GOT3 (cell line): ENCODE data around the gene DNASE1L1.

Experiments
- DNase-seq: peaks from one replicate; lab custom pipeline; 2025; ENCODE audit warnings: mixed read lengths; lab: John Stamatoyannopoulos, UW

DNASE1L1 gene

GRCh38 chrX:154436374-154436982, 27.4 kb upstream of the DNASE1L1 start:
- DNase-seq: no peak

GRCh38 chrX:154435171-154435733, 26.2 kb upstream of the DNASE1L1 start:
- DNase-seq: no peak

- no peak for DNase-seq
These were observed 25.5 kb upstream of the DNASE1L1 start for GRCh38 chrX:154434394-154435168.

- no peak for DNase-seq
These were observed 24.6 kb upstream of the DNASE1L1 start for GRCh38 chrX:154433605-154434004.

- no peak for DNase-seq
These were observed 23.2 kb upstream of the DNASE1L1 start for GRCh38 chrX:154432210-154432609.

DNA sequence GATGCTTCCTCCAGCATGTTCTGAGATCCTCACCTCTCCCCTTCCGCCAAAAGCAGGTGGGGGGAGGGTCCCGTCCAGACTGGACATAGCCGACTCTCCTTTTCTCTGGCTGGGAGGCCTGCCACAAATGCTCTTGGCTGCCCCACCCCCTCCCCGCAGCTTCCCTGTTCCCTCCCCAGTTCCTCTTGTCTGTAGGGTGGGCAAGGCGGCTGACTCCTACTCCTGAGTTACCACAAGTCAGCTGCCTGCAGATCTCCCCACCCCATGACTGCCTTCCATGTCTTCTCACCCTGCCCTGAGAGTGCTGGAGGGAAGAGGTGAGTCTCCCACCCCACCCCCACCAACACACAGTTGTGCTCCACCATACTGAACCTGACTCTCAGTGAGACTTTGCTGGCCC, 22.3 kb upstream of the DNASE1L1 start:
- DNase-seq: no peak

DNA sequence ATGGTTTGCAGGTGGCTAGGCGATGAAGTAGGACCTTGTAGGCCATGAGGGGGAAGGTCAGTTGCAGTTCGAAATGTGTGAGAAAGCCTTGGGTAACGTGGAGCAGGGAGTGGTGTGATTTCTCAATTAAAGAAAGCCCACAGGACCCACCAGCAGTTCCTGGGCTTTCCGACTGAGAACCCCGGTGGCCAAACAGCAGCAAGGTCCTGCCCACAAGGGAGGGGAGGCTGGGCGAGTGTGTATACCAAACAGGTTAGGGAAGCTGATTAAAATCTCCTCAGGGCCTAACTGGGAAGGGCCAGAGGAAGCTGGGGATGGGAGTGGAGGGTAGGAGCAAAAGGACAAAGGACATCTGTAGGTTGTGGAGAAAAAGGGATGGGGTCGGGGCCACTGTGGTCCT, 21.9 kb upstream of the DNASE1L1 start:
- no peak for DNase-seq

DNA sequence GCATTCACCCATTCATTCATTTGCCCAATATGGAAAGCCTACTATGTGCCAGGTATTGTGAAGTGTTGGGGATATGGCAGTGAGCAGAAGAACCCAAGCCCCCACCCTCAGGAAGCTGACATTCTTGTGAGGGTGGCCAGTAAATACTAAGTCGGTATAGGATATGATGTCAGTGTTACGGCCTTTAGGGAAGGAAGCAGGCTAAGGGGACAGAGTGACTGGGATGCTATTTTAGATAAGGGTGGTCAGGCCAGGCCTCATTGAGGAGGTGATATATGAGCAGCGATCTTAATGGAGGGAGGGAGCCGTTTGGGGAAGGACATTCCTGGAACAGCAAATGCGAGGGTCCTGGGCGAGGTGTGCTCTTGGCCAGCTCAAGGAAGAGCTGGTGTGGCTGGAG, 21.4 kb upstream of the DNASE1L1 start:
- DNase-seq: no peak

DNA sequence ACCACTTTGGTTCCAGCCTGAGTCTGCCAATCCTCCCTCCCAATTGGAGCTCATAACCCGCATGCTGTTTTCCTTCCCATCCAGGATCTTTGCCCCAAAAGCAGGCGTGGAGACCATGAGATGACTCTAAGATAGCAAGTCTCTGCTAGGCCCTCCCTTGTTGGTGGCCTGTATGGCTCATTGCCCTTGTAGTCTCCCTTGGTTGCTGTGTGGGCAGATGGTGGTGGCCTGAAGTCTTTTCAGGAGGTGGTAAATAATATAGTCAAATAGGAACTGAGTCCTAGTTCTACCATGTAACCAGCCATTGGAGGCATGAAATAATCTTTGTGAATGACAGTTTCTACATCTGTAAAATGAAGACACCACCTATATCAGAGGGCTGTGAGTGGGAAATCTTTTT, 20.7 kb upstream of the DNASE1L1 start:
- no peak for DNase-seq

DNA sequence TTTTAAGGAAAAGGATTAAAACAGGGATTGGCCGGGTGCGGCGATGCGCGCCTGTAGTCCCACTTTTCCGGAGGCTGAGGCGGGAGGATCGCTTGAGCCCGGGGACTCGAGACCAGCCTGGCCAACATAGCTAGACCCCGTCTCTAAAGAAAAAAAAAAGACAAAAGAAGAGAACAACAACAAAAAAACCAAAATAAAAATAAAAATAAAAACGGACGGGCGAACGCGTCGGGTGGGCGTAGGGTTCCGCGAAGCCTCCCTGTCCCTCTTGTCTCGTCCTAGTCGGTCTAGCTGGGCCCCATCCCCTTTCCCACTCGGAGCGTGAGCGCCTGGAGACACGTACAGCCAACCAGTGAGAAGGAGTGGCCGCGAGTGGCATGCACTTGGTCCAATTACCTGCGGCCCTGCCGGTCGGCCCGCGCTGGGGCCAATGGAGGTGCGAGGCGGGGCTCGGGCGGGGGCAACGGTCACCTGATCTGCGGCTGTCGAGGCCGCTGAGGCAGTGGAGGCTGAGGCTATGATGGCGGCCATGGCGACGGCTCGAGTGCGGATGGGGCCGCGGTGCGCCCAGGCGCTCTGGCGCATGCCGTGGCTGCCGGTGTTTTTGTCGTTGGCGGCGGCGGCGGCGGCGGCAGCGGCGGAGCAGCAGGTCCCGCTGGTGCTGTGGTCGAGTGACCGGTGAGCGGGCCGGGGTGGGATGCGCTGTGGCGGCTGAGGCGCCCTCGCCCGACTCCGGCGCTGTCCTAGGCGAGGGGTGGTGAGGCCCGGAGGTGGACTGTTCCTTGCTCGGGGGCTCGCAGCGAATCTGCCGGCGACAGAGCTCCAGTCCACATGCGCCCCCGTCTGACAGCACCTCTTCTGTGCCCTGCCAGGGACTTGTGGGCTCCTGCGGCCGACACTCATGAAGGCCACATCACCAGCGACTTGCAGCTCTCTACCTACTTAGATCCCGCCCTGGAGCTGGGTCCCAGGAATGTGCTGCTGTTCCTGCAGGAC, 19.4 kb upstream of the DNASE1L1 start, which contains the start of gene ATP6AP1:
ATP6AP1 (plus strand) TSS at position 502 of the 996 bp plus-strand sequence; CDS start at position 518, 16 bp downstream.
- DNase-seq: peak; percentile 59

GRCh38 chrX:154426916-154427770, 18.1 kb upstream of the DNASE1L1 start:
- no peak for DNase-seq

DNA sequence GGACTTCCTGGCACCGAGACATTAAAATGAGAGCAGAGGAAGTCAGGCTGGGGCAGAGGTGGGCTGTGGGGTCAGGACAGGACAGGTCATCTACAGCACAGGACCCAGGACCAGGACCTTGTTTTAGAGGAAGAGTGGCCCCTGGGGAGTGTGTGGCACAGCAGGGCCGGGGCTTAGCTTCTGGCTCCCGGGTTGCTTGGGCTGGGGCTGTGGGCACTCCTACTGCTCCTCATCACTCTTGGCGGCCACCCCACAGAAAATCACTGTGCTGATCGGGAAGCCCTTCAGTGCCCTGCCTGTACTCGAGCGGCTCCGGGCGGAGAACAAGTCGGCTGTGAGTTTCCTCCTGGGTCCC, 11.3 kb upstream of the DNASE1L1 start:
- no peak for DNase-seq

GRCh38 chrX:154419688-154420401, 10.8 kb upstream of the DNASE1L1 start:
- no peak for DNase-seq

- DNase-seq: no peak
These were observed 10.1 kb upstream of the DNASE1L1 start for GRCh38 chrX:154419189-154419588.

DNA sequence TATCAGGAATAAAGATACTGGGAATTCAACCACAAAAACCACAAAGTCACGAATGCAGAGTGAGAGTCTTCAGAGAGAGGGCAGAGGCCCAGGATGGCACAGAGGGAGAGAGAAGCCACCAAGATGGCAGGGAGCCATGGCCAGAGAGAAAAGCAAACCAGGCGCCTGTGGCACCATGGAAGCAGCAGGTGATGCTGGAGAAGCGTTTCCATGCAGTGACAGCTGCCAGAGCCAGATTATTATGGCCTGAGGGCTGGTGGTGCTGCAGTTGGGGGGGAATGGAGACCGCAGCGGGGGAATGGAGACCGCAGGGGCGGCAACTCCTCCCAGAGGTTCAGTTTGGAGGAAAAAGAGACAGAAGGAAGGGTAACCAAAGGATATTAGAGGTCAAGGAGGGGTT, 8.1 kb upstream of the DNASE1L1 start:
- no peak for DNase-seq

GRCh38 chrX:154413142-154413541, 4.1 kb upstream of the DNASE1L1 start:
- no peak for DNase-seq

GRCh38 chrX:154412468-154412867, 3.4 kb upstream of the DNASE1L1 start:
- no peak for DNase-seq

DNA sequence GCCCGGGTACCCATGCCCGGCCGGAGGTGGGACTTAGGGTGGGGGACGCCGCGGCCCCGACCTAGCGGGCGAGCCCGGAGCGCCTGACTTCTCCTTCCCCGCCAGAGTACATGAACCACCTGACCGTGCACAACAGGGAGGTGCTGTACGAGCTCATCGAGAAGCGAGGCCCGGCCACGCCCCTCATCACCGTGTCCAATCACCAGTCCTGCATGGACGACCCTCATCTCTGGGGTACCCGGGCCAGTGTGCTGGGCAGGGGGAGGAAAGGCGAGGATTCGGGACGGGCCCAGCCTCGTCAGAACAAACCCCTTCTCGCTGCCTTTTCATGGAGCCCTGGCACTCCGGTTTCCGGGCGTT, 2.9 kb upstream of the DNASE1L1 start:
- DNase-seq: no peak

GRCh38 chrX:154408659-154409221, 314 bp downstream of the DNASE1L1 start:
- DNase-seq: no peak

DNA sequence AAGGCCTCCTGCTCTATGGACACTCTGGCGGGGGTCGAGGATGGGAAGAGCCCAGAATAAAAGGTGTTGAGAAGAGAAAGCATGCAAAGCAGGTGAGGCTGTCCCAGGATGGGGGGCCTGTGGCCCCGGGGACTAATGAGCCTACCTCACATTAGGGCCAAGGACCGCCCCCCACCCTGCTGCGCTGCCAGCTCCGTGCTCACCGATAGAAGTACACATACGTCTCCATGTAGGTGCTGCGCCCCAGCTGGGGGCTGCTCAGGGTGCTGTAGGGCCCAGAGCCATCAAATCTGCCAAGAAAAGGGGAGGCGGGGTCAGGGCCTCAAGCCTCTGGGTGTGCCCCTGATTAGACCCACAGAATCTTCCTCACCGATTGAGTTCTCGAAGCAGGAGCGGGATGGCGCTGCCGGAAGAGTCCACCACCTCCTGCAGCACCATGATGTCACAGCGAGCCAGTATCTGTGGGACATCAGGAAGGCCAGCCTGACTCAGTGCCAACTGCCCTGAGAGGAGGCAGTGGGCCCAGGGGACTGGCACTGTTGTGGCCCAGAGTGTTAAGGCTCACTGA, 4.3 kb downstream of the DNASE1L1 start:
- no peak for DNase-seq
